ENCODE measurements around the gene CROCC2. TPM values are rescaled to one million over a fixed set of nuclear protein-coding genes. Genes with fewer than 3 reads are reported as not detected.

The CROCC2 gene
- polyA plus RNA-seq, 2 of the 4 experiments (the other 2 are of a cell fraction), result not detected

DNA sequence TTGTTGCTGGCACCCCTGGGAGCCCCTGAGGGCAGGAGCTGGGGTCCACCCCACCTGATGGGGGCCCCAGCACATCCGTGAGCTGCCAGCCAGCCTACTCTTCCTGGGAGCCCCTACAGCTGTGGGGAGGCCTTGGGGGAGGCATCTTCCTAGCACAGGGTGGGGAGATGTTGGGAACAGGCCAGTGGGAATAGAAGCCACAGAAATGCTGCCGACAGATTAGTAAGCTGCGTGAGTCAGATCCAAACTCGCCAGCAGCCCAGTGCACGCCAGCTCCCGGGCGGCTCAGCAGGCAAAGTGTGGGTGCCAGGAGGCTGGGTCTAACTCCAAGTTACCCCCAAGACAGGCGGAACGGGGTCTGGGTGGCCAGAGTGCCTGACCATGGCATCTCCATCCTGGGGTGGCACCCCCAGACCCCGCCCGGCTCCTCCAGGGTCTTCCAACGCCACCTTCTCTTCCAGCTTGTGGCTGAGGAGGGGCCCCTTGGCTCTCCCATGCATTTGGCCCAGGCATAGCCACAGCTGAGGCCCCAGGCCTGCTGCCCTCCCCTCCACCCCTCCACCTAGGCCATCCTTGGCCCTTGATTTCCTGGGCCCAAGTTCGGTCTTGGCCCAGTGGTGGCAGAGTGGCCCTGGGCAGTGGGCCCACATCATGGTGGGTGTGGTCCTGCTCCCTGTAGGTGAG is 15.3 kb downstream of the CROCC2 start:
- Histone ChIP-seq H3K4me1 (peaks cover 45% of the 10 kb centered on the region), H3K9me3 (no peaks in the 10 kb centered on the region), H3K27ac (peak overlapping the region; percentile 64 to 89), H3K4me3 (no peak overlapping the region), H3K4me2 (peak overlapping the region; percentile 69)
- FAIRE-seq, result no peak
- CTCF ChIA-PET, result interaction anchor here (1.8 kb wide), 1 partner anchor 8 kb away, joined by 8 read pairs; no protein-coding TSS in a partner anchor
- peak; percentile 59 to 73 for ATAC-seq
- DNase-seq (ENCODE audit: low read depth in 1 of 2, low spot score in 1 of 2), result peak in 1 of 2 experiments; percentile 58
- 45% methylated on average over 12 of the region's 13 CpGs for WGBS (ENCODE audit: missing lambda C conversion rate)
- POLR2A ChIA-PET, result no interaction called here
- TF ChIP-seq EP300 (IDR thresholded peaks at IDR 0.05) (no peak), CBX2 (IDR thresholded peaks at IDR 0.05; ENCODE audit: borderline replicate concordance, low read depth) (no peak), NR3C1 (IDR thresholded peaks at IDR 0.05) (no peak), ZNF302 (CRISPR knock-in tag; IDR thresholded peaks at IDR 0.05) (no peak), MAFK (IDR thresholded peaks at IDR 0.05; ENCODE audit: partially characterized antibody) (no peak), TFCP2L1 (CRISPR knock-in tag; IDR thresholded peaks at IDR 0.05) (no peak), JUNB (IDR thresholded peaks at IDR 0.05) (no peak), CEBPB (IDR thresholded peaks at IDR 0.05) (no peak), FOSL2 (IDR thresholded peaks at IDR 0.05) (no peak), FOSL2 (CRISPR knock-in tag; IDR thresholded peaks at IDR 0.05) (0 out of 2 replicates have a peak, but pooled peaks have one; percentile 6), HOXB13 (CRISPR knock-in tag; IDR thresholded peaks at IDR 0.05; ENCODE audit: low read depth) (no peak)
- TF ChIP-seq, protein P1, sequence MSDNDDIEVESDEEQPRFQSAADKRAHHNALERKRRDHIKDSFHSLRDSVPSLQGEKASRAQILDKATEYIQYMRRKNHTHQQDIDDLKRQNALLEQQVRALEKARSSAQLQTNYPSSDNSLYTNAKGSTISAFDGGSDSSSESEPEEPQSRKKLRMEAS (IDR thresholded peaks at IDR 0.05), result peak; percentile 28; the same call in 1 of the 2 replicates
- TF ChIP-seq, protein P2, sequence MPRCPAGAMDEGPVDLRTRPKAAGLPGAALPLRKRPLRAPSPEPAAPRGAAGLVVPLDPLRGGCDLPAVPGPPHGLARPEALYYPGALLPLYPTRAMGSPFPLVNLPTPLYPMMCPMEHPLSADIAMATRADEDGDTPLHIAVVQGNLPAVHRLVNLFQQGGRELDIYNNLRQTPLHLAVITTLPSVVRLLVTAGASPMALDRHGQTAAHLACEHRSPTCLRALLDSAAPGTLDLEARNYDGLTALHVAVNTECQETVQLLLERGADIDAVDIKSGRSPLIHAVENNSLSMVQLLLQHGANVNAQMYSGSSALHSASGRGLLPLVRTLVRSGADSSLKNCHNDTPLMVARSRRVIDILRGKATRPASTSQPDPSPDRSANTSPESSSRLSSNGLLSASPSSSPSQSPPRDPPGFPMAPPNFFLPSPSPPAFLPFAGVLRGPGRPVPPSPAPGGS (IDR thresholded peaks at IDR 0.05), result no peak
- TF ChIP-seq, protein P3, sequence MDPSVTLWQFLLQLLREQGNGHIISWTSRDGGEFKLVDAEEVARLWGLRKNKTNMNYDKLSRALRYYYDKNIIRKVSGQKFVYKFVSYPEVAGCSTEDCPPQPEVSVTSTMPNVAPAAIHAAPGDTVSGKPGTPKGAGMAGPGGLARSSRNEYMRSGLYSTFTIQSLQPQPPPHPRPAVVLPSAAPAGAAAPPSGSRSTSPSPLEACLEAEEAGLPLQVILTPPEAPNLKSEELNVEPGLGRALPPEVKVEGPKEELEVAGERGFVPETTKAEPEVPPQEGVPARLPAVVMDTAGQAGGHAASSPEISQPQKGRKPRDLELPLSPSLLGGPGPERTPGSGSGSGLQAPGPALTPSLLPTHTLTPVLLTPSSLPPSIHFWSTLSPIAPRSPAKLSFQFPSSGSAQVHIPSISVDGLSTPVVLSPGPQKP (IDR thresholded peaks at IDR 0.05; ENCODE audit: low read depth, low read length), result no peak

DNA sequence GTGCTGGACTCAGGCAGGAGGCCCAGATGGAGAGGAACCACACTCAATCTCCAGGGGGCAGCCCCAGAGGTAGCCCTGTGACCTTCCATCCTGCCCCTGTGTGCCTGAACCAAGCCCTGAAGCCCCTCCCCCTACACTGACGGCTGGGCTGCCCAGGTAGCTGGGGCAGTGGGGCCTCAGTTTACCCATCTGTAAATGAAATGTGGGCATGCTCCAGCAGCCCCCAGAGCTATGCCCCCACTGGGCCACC is 15.8 kb downstream of the CROCC2 start:
- peak overlapping the region; percentile 64 to 89 for H3K27ac ChIP-seq
- DNase-seq (ENCODE audit: low read depth in 1 of 2, low spot score in 1 of 2) (no peak), ATAC-seq (peak in 1 of 2 experiments; percentile 8; a peak in 2 of 6 replicates), FAIRE-seq (no peak)
- no peak overlapping the region for H3K4me3 ChIP-seq
- no peak for TF ChIP-seq PHF8 (IDR thresholded peaks at IDR 0.05; ENCODE audit: borderline replicate concordance, low read depth)
- no peak for TF ChIP-seq SMC3 (IDR thresholded peaks at IDR 0.05)
- TF ChIP-seq EHF (CRISPR knock-in tag; IDR thresholded peaks at IDR 0.05), result no peak
- TF ChIP-seq, protein P4, sequence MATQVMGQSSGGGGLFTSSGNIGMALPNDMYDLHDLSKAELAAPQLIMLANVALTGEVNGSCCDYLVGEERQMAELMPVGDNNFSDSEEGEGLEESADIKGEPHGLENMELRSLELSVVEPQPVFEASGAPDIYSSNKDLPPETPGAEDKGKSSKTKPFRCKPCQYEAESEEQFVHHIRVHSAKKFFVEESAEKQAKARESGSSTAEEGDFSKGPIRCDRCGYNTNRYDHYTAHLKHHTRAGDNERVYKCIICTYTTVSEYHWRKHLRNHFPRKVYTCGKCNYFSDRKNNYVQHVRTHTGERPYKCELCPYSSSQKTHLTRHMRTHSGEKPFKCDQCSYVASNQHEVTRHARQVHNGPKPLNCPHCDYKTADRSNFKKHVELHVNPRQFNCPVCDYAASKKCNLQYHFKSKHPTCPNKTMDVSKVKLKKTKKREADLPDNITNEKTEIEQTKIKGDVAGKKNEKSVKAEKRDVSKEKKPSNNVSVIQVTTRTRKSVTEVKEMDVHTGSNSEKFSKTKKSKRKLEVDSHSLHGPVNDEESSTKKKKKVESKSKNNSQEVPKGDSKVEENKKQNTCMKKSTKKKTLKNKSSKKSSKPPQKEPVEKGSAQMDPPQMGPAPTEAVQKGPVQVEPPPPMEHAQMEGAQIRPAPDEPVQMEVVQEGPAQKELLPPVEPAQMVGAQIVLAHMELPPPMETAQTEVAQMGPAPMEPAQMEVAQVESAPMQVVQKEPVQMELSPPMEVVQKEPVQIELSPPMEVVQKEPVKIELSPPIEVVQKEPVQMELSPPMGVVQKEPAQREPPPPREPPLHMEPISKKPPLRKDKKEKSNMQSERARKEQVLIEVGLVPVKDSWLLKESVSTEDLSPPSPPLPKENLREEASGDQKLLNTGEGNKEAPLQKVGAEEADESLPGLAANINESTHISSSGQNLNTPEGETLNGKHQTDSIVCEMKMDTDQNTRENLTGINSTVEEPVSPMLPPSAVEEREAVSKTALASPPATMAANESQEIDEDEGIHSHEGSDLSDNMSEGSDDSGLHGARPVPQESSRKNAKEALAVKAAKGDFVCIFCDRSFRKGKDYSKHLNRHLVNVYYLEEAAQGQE (IDR thresholded peaks at IDR 0.05), result no peak
- no peak for TF ChIP-seq CBX2 (IDR thresholded peaks at IDR 0.05; ENCODE audit: borderline replicate concordance, low read depth)
- no peak for TF ChIP-seq RAD21 (conservative IDR thresholded peaks at IDR 0.05 in 1 of 2, IDR thresholded peaks at IDR 0.05 in 1 of 2)
- no peak for TF ChIP-seq HDAC2 (IDR thresholded peaks at IDR 0.05)
- CTCF ChIA-PET, result interaction anchor here (1.8 kb wide), 1 partner anchor 8 kb away, joined by 8 read pairs; no protein-coding TSS in a partner anchor
- 100% methylated on average over 1 of the region's 1 CpG for WGBS (ENCODE audit: missing lambda C conversion rate)
- POLR2A ChIA-PET, result no interaction called here
- H3K4me2 ChIP-seq, result peak overlapping the region; percentile 69
- H3K9me3 ChIP-seq, result no peaks in the 10 kb centered on the region
- H3K4me1 ChIP-seq, result peaks cover 42% of the 10 kb centered on the region
